Natural killer cell treated with Interleukin-12 subunit alpha and Interleukin-12 subunit beta and Interleukin-15 and Interleukin-18, amount 100 ng/mL, for 72 hours (primary cell): ENCODE measurements around the gene CDKAL1. TPM values are rescaled to one million over a fixed set of nuclear protein-coding genes. Genes with fewer than 3 reads are reported as not detected.

Experiments used
- ATAC-seq, 2 donors: fragments of 150-1000 bp; cut with Tn5 transposase in 1 of 2; sonication (Bioruptor Pico), chemical (Tn5 transposase) in 1 of 2; 2 replicates each; pipeline ENCODE4 v1.10.0; 2021
- DNase-seq: peaks from one replicate; pipeline ENCODE4 v3.0.0; 2022; ENCODE audit warnings: low spot score
- H3K27ac Mint-ChIP-seq, 2 donors: 1 replicate in 1 of 2; 2 replicates in 1 of 2; pipeline ENCODE4 v1.8.0; 2022; ENCODE audit warnings: mixed read lengths in 2 of 2, mild to moderate bottlenecking in 1 of 2, moderate library complexity in 1 of 2
- H3K27me3 Mint-ChIP-seq, 2 donors: 1 replicate in 1 of 2; 2 replicates in 1 of 2; pipeline ENCODE4 v1.8.0; 2022; ENCODE audit warnings: mixed read lengths in 2 of 2
- H3K36me3 Mint-ChIP-seq: one replicate; pipeline ENCODE4 v1.8.0; 2022; ENCODE audit warnings: mixed read lengths
- H3K4me1 Mint-ChIP-seq, 2 donors: 1 replicate in 1 of 2; 2 replicates in 1 of 2; pipeline ENCODE4 v1.8.0; 2022; ENCODE audit warnings: low read depth in 2 of 2, mixed read lengths in 2 of 2, mild to moderate bottlenecking in 1 of 2
- H3K4me3 Mint-ChIP-seq: one replicate; pipeline ENCODE4 v1.8.0; 2022; ENCODE audit warnings: mixed read lengths
- H3K9me3 Mint-ChIP-seq: 2 replicates; pipeline ENCODE4 v1.8.0; 2022; ENCODE audit warnings: mixed read lengths
- total RNA-seq, 2 donors: library from RNA; stranded (reverse); gene quantifications; one replicate each; pipeline ENCODE4 v1.2.3, GENCODE V29; 2022

Gene CDKAL1
- total RNA-seq, 2 donors from 2014 or later: 33.7 to 43.8 TPM

DNA sequence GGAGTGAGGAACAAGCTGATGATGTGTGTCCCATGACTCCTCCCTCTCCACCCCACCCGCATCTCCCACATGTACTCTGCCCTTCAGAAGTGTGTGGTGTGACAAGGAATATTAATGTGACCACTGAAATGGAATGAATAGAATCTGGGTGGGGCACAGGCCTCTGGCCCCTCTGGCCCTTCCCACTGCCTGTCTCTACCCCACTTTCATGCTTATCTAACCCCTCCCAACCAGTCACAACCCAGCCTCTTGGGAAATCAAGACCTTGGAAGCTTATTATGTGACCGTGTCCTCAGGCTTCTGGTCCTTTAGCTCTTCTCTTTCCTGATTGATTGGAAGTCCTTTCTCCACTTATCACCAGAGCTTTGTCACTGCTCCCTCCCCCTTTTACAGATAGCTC lies 747.1 kb downstream of the CDKAL1 start:
- Mint-ChIP-seq H3K4me1 (no peaks in the 10 kb centered on the region), H3K27me3 (peaks cover 4 to 30% of the 10 kb centered on the region in 2 donors), H3K4me3 (no peak overlapping the region), H3K27ac (no peak overlapping the region), H3K9me3 (peaks cover 3% of the 10 kb centered on the region), H3K36me3 (no peaks in the 10 kb centered on the region)
- DNase-seq (no peak), ATAC-seq (no peak)

Other genes starting within 250 kb of the CDKAL1 start
- gene E2F3, start 132.6 kb upstream of the CDKAL1 start, total RNA-seq: 10 to 100 TPM; 24.2 to 37.4 TPM